Uterus (tissue), 2 donors: ENCODE data around the gene G0S2.

Source experiments
- CTCF ChIP-seq, 4 experiments: fragments of 200-600 bp in 2 of 4; fragments of 450-650 bp in 2 of 4; sonication (generic) in 2 of 4; IDR thresholded peaks; one replicate each; pipeline ENCODE4 v1.5.1; 2016 to 2019; ENCODE audit warnings: antibody characterized with exemption in 4 of 4, mild to moderate bottlenecking in 2 of 4, moderate library complexity in 1 of 4
- POLR2A ChIP-seq, 2 donors: fragments of 450-650 bp; IDR thresholded peaks; one replicate each; pipeline ENCODE4 v1.6.1; 2016; ENCODE audit warnings: antibody characterized with exemption in 2 of 2, mild to moderate bottlenecking in 1 of 2, moderate library complexity in 1 of 2

GRCh38 chr1:209692296-209692695, 17.1 kb downstream of the G0S2 start:
- TF ChIP-seq CTCF (IDR thresholded peaks at IDR 0.05) = no peak
- TF ChIP-seq POLR2A (IDR thresholded peaks at IDR 0.05) = no peak
